Nucleus accumbens (tissue), 56 donors: ENCODE results near the gene CNFN.

Source experiments
- DNase-seq, 56 donors: peaks; one replicate each; lab custom pipeline; 2025; lab: John Stamatoyannopoulos, UW

CNFN gene, protein sequence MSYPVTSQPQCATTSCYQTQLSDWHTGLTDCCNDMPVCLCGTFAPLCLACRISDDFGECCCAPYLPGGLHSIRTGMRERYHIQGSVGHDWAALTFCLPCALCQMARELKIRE

DNA sequence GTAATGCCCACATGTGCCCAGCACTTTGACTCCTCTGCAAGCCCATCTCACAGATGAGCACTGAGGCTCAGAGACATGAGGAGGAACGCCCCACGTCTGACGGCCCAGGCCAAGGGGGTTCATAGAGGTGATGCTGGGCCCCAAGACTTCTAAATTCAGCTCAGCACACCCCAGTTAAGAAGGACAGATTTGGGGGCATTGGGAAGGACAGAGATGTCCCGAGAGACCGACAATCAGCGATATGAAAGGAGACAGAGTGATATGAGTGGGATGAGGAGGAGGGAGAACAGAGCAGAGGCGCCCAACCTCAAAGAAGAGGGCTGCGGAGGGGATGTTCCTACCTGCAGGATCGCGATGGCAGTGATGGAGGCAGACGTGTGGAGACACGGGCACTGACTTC lies at the start of gene CNFN:
CNFN (minus strand) TSS at position 399 of the 400 bp plus-strand sequence. CDS start 1,260 bp downstream, outside the sequence.
- DNase-seq: no peak

DNA sequence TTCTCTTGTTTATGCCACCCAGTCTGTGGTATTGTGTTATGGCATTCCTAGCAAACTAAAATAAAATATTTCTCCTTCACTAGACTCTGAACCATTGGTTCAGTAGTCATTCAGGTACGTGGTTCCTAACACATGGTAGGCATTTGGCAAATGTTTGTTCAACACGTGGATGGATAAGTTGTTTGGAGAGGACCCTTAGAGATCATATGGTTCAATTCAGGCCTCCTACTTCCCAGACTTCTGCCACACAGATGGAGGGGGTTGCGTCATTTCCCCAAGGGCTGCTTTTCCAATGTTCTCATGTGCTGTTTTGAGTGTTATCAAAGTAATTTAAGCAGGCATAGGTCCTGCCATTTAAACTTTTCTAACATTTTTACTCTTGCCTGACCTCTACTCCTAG lies 45.9 kb upstream of the CNFN start:
- DNase-seq: no peak

DNA sequence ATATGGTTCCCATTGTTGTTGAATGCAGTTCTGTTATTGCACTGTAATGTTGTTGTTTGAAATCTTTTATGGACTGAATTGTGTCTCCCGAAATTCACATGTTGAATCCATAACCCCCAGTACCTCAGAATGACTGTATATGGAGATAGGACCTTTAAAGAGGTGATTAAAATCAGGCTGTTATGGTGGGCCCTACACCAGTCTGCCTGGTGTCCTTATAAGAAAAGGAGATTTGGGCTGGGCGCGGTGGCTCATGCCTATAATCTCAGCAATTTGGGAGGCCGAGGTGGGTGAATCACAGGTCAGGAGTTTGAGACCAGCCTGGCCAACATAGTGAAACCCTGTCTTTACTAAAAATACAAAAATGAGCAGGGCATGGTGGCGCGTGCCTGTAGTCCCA lies 45.2 kb upstream of the CNFN start:
- no peak for DNase-seq

DNA sequence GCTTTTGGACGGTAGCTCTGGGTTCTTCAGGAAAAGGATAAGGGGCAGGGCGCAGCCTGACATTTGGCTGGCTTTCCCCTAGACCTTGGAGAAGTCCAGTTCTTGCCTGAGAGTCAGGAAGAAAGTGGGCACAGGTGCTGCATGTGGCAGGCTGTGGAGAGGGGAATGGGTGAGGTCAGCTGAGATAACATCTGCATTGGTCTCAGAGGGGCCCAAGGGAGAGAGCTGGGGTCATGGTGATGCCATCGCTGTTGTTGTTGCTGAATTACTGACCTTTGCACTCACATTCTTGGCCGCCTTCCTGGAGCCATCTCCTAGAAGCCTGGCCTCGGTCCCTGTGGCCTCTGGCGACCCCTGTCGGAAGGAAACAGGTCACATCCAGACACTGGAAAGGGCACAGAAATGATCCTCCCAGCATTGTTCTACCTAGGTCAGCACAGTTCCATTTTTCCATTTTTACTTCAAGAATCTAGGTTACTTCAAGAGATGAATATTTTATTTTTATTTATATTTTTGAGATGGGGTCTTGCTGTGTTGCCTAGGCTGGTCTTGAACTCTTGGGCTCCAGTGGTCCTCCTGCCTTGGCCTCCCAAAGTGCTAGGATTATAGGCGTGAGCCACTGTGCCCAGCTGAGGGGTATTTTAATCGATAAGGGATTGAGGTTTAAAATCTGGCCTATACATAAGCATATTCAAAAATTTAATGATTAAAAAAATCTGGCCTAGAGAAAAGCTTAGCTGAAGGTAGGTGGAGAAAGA lies 43.6 kb upstream of the CNFN start:
- DNase-seq: peak in 48 of 56 donors; percentile 12 to 88 (median 62)

DNA sequence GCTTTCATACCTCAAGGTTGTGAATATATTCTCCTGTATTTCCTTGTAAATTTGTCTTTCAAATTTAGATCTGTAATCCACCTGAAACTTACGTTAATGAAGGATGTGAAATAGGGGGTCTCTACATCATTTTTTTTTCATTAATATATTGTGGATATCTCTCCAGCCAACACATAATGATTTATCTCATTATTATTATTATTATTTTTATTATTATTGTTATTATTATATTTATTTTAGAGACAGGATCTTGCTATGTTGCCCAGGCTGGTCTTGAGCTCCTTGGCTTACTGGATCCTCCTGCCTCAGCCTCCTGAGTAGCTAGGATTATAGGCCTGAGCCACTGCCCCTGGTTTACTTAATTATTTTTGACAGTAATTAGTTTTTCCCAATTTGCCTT lies 41.4 kb upstream of the CNFN start:
- DNase-seq: no peak

DNA sequence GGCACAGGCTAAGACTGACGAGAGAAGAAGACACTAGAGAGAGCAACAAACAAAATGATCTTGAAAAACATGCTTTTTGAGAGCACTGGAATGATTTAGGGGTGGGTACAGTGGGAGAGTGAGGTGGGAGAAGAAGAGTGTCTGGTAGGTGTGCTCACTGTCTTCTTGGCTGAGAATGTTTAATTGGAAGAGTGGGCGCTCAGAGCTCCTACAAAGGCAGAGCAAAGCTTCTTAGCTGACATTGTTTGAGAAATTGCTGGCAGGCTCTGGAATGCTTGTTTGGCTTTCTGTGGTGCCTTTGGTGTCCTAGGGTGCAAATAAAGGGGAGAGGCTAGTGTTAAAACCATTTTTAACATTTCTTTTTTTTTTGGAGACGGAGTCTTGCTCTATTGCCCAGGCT lies 38.6 kb upstream of the CNFN start:
- peak in 18 of 56 donors; percentile 9 to 70 (median 39) for DNase-seq

DNA sequence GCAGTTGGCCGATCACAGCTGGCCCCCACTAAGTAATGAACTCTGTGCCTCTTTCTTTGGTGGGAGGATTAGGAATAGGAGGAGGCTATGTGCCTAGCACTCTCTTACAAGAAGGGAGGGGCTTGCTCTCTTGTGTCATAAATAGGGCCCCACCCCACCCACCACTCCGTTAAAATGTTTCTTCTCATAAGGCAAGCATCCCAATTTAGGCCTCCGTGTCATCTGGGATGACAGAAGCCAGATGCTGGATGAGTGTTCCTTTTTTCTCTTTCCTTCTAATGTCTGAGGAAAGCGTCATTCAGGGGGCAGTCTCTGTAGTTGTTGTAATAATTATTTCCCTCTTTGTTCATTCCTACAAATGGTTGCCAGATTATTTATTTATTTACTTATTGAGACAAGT lies 37.2 kb upstream of the CNFN start, which contains the start of gene LIPE:
LIPE (minus strand) TSS at position 76 of the 400 bp plus-strand sequence. CDS start 239 bp downstream, outside the sequence.
- peak in 11 of 56 donors; percentile 11 to 76 (median 40) for DNase-seq

DNA sequence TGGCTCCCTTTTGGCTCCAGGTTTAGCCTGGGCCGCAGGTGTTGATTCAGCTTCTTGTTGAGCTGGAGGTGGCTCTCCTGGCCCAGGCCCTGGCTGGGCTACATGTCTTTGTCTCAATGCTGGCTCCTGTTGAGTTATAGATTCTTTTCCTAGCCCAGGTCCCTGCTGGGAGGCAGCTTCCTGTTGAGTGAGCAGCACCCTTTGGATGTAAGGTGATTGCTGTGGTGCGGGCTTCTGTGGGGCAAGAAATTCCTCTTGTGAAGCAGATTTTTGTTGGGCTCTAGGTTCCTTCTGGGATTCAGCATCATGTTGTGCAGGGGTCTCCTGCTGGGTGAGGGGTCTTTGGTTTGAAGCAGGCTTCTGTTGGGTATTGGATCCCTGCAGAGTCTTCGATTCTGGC lies 36.5 kb upstream of the CNFN start:
- DNase-seq: no peak

DNA sequence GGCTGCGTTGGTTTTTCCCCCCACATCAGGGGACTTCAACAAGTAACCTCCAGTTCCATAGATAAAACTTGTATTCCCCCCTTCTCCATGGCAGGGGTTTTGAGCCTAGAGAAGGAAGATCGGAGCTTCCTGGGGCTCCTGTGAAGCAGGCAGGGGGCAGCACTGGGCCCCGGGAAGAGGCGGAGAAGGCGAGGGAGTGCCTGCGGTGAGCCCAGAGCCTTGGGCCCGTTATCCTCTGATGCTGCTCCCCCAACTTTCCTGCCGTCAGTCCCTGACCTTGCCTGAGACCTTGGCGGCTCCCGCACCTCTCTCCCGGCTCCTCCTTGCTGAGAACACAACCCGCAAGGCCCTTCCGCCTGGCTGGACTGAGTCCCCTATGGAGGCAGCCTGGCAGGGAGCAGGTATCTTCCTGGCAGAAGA lies 34.6 kb upstream of the CNFN start:
- DNase-seq: peak in 1 of 56 donors; percentile 25

DNA sequence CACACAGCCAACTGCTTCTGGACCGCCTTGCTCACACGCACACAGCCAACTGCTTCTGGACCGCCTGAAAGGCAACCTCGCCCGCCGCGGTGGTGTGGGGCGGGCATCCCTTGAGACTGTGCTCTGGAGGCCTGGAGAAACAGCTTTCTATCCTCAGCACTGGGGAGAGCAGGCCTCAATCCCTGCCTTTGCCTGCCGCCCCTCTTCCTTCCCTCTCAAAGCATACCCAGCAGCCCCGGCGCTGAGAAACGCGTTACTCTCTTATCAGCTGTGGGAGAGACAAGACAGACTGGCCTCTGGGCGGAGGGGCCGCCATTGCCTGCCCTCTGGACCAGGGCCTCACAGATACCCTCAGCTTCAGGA lies 34.2 kb upstream of the CNFN start:
- no peak for DNase-seq

DNA sequence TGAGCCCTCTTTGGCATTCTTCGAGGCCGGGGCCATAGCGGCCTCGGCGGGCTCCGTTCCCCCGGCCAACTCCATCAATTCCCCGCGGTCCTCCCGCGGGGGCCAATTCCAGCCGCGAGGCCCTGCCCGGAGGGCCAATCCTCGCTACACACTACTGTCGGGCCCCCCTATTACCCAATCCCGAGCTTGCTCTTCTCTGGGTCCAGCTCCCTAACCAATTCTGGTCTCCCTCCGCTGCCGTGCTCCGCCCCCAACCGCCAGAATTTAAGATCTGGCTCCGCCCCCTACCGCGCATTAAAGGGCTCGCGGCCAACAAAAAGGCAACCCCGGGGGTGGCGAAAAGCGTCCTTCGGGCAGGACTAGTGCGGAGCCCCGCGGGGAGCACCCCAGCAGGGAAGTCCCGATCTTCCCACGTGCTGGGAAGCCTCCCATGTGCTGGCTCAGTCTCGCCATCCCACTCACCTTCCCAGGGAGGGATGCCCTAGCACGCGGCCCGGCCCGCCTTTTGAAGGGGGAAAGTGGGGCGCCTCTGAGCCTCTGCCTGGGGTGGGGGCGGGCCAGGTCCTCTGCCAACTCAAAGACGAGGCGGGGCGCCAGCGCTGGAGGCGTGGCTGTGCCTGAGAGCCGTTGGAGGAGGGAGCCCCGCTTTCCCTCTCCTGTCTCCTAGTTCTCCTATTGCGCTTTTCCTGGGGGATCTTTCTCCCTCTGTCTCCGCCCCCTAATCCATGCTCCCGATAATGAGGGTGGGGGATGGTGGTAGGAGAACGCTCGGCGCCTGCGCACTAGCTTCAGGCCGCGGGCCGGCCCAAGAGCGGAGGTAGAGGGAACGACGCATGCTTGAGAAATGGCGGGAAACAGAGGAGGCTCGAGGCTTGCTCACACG lies 33.6 kb upstream of the CNFN start:
- DNase-seq: peak in 55 of 56 donors; percentile 67 to 96 (median 89)

DNA sequence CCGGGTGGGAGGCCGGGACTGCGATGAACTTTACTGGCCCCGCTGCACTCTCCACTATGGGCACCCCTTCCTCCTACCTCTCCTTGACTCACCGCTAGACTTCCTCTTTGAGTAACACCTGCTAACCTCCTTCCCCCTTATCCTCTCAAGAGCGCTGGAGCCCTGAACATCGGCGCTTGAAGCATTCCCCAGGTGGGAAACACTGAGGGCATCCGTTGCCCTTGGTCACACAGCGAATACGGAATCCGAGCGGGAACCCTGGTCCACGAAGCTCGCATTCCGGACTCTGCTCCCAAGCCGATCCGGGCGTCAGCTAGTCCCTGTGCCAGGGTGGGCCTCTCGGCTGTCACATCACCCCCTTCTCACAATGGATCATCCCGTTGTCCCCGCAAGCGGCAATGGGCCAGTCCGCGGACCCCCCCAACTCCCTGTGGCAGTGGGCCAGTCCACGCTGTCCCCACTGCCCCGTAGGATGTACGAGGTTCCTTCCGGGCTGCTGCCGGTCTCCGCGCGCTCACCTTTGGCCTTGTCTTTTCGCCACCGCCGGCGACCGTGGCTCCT lies 32.9 kb upstream of the CNFN start:
- DNase-seq: peak in 30 of 56 donors; percentile 43 to 87 (median 78)

DNA sequence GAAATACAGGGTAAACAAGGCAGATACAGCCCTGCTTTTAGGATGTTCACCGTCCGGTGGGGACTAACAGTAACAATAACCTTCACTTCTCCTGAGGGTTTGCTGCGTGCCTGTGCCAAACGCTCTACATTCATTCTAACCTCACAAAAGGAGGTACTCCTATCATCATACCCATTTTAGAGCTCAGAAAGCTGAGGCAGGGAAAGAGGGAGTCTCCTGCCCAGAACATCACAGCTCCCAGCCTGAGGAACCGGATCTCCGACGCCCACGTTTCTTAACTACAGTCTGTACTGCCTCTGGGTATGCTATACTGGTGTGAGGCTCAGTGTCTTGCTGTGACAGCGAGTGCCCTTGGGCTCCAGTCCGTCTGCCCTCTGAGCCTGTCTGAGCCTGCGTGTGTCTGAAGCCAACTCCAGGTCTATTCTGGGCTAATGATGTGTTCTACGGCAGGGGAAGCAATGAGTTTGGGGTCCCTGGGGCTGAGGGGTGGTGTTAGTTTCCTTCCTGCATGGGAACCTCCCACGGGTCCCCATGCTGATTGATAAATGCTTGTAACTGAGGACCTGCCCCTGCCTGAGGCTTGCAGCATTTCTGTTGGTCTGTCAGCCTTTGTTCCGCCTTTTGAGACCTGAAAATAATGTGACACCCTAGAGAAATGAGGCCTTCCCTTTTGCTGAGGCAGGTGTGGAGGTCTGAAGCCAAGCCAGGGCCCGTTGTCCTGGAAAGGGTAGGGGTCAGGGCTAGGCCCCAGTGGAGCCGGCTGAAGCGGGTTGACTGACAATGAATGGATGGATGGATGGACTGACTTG lies 32.2 kb upstream of the CNFN start:
- no peak for DNase-seq

DNA sequence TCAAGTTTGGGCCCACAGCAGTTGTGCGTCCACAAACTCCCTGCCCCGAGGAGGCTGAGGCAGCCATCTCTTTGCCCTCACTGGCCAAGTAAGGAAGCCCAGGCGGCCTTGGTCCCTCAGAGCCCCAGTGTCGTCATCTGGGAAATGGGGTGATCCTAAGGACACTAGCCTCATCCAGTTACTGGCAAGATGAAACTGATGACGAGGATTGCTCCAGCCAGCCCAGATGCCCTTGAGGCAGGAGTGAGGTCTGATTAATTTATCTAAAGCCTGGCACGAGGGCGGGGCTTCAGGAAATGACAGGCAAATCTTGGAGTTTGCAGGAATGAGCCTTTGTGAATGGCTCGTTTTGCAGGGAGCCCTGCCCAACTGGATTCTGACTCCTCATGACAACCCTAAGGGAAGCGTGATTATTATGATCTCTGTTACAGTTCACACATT lies 31.5 kb upstream of the CNFN start:
- no peak for DNase-seq

DNA sequence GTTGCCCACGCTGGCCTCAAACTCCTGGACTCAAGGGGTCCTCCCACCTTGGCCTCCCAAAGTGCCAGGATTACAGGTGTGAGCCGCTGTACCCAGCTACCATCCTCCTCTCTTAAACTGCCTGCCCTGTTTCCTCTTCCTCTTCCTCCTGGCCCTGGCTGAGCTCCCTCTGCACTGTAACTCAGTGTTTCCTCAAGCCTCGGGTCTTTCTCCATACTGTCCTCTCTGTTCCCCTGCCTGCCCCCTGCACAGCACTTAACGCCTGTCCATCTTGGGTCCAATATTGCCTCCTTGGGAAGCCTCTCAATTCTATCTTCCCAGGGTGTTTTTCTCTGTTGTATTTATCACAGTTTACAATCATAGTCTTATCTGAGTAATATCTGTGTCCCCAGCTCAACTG lies 31.0 kb upstream of the CNFN start:
- DNase-seq: no peak

DNA sequence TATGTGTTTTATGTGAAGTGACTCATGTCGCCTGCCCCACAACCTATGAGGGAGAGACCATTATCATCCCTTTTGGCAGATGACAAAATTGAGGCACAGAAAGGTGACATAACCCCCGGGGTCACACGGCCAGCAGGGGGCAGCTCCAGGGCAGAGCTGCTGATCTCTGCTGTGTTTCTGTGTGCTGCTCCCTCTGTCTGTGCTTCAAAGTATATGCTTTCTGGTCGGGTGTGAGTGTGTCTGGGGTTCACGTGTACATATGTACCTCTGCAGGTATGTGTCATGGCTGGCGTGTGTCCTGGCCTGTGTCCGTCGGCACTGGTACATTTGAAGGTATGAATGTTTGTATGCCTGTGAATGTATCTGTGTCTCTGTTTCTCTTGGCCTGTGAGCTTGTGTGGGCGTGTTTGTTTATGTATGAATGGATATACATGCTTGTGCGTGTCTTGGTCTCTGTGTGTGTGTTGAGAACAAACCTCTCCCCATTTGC lies 30.0 kb upstream of the CNFN start:
- peak in 16 of 56 donors; percentile 9 to 45 (median 22) for DNase-seq

DNA sequence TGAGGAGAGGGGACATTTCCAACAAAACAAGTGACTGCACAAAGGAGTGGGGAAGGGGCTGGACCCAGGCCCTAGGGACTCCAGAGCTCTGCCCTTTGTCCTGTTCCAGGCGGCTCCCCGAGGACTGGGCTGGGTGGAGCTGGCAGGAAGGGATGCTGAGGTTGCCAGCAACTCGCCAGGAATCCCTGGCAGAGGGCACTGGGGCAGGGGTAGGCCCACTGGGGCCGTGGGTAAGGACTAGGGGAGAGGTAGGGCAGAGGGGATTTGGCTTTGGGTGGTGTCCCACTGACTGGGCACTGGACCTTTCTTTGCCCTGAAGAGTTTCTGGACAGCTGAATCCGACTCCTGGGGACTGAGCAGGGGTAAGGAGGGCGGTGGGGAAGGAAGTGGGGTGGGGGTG lies 29.2 kb upstream of the CNFN start:
- no peak for DNase-seq

DNA sequence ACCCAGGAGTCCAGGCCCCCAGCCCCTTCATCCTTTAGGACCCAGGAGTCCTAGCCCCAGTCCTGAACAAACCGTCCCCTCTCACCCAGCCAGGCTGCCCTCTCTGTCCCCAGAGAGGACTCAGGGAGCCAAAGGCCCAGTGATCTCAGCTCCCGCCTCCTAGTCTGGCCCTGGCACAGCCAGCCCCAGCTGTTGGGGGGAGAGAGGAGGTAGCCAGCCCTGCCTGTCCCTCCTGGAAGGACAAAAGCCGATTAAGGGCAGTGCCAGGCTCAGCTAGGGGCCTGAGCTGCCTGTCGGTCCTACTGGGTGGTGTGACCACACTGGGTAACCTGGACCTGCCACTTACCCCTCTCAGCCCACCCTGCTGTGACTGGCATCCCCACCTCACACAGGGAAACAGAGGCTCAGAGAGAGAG lies 22.6 kb upstream of the CNFN start:
- DNase-seq: peak in 51 of 56 donors; percentile 28 to 89 (median 77)

DNA sequence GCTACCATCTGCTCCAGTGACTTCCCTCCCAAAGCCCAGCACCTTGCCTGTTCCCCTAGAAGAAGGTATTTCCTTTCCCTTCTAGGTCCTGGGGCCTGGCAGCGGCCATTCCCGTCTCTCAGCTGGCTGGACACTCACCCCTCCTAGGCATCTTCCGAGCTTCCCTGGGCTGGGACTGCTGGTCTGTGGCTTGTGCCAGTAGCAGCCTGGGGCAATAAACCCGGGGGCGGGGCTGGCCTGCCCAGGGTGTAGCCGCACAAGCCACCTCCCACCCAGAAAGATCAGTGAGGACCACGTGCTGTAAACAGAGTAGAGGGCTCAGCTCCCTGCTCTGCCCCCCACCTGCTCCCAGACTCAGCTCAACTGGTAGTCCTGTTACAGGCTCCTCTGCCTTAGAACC lies 22.1 kb upstream of the CNFN start:
- DNase-seq: peak in 48 of 56 donors; percentile 36 to 89 (median 78)
